ENCODE results near the gene SLC9A3.
A peak's percentile ranks its signal among the peaks of the same experiment; 100 is the strongest.

Gene SLC9A3

GRCh38 chr5:463952-464351 lies 60.3 kb downstream of the SLC9A3 start:
- DNase-seq (ENCODE audit: low read depth in 1 of 2, low spot score in 1 of 2): peak; percentile 38 to 75

- no peak for DNase-seq (ENCODE audit: low read depth in 1 of 2, low spot score in 1 of 2)
Observed at GRCh38 chr5:463301-463700, 60.9 kb downstream of the SLC9A3 start.

- no peak for DNase-seq (ENCODE audit: low read depth in 1 of 2, low spot score in 1 of 2)
Observed at GRCh38 chr5:462051-462481, 62.2 kb downstream of the SLC9A3 start.

- DNase-seq (ENCODE audit: low read depth in 1 of 2, low spot score in 1 of 2): no peak
Observed at GRCh38 chr5:460273-460625, 64.0 kb downstream of the SLC9A3 start.

- DNase-seq (ENCODE audit: low read depth in 1 of 2, low spot score in 1 of 2): no peak
Observed at GRCh38 chr5:459562-460272, 64.5 kb downstream of the SLC9A3 start.

GRCh38 chr5:458547-459353 lies 65.5 kb downstream of the SLC9A3 start:
- peak in 1 of 2 donors; percentile 48 for DNase-seq (ENCODE audit: low read depth in 1 of 2, low spot score in 1 of 2)

GRCh38 chr5:457195-457961 lies 66.9 kb downstream of the SLC9A3 start:
- no peak for DNase-seq (ENCODE audit: low read depth in 1 of 2, low spot score in 1 of 2)

GRCh38 chr5:456351-457194 lies 67.7 kb downstream of the SLC9A3 start:
- no peak for DNase-seq (ENCODE audit: low read depth in 1 of 2, low spot score in 1 of 2)

- no peak for DNase-seq (ENCODE audit: low read depth in 1 of 2, low spot score in 1 of 2)
Observed at GRCh38 chr5:455806-456205, 68.4 kb downstream of the SLC9A3 start.

GRCh38 chr5:454936-455335 lies 69.3 kb downstream of the SLC9A3 start:
- DNase-seq (ENCODE audit: low read depth in 1 of 2, low spot score in 1 of 2): no peak

- no peak for DNase-seq (ENCODE audit: low read depth in 1 of 2, low spot score in 1 of 2)
Observed at GRCh38 chr5:453725-454481, 70.3 kb downstream of the SLC9A3 start.

- DNase-seq (ENCODE audit: low read depth in 1 of 2, low spot score in 1 of 2): no peak
Observed at GRCh38 chr5:452978-453710, 71.1 kb downstream of the SLC9A3 start.

- no peak for DNase-seq (ENCODE audit: low read depth in 1 of 2, low spot score in 1 of 2)
Observed at GRCh38 chr5:451587-452458, 72.4 kb downstream of the SLC9A3 start.

GRCh38 chr5:449151-449550 lies 75.1 kb downstream of the SLC9A3 start:
- no peak for DNase-seq (ENCODE audit: low read depth in 1 of 2, low spot score in 1 of 2)

GRCh38 chr5:448766-449090 lies 75.5 kb downstream of the SLC9A3 start:
- DNase-seq (ENCODE audit: low read depth in 1 of 2, low spot score in 1 of 2): no peak

- no peak for DNase-seq (ENCODE audit: low read depth in 1 of 2, low spot score in 1 of 2)
Observed at GRCh38 chr5:448061-448765, 76.0 kb downstream of the SLC9A3 start.

GRCh38 chr5:447501-447900 lies 76.7 kb downstream of the SLC9A3 start:
- no peak for DNase-seq (ENCODE audit: low read depth in 1 of 2, low spot score in 1 of 2)

GRCh38 chr5:446883-447263 lies 77.4 kb downstream of the SLC9A3 start:
- DNase-seq (ENCODE audit: low read depth in 1 of 2, low spot score in 1 of 2): no peak
